Measurements from ENCODE around the gene SRSF5.
A peak's percentile ranks its signal among the peaks of the same experiment; 100 is the strongest.
"Not testable (repeated sequence)": the region's sequence is repeated elsewhere in the genome, so short reads cannot be mapped to it uniquely, and the experiment has no call there.

Gene SRSF5

DNA sequence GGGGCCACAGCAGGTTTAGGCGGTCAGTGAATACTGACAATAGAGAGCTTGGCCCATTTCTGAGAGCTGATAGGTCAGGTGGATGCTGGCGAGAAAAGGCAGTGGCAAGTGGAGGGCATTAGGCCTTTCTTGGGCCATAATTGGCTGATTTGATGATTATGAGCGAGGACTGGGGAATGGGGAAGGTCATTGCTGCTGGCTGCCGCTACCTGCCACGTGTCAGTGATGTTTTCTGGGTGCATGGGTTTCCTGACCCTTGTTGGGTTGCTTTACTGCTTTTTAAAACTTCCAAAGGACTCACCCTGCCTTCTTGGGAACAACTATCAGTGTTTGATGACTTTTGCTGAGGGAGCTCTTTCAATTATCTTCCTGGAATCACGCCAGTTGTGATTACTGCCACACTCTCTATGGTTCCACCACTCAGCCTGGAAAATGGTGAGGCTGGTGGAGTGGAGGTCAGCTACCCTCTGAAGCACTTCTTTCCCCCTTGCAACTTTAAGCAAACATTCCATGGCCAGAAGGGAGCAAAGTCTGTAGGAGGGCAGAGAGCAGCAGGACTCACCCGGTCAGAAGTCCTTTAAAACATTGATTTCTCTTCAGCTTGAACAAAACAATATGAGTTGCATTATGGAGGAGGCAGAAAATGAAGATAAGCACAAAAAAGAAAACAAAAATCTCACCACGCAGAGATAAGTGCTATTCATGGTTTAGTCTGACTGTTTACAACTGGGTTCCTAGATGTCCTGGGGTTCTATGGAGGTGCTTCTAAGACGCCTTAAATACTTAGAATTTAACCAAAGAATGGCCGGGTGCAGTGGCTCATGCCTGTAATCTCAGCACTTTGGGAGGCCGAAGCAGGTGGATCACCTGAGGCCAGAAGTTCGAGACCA lies 42.2 kb downstream of the SRSF5 start:
- DNase-seq, result no peak

DNA sequence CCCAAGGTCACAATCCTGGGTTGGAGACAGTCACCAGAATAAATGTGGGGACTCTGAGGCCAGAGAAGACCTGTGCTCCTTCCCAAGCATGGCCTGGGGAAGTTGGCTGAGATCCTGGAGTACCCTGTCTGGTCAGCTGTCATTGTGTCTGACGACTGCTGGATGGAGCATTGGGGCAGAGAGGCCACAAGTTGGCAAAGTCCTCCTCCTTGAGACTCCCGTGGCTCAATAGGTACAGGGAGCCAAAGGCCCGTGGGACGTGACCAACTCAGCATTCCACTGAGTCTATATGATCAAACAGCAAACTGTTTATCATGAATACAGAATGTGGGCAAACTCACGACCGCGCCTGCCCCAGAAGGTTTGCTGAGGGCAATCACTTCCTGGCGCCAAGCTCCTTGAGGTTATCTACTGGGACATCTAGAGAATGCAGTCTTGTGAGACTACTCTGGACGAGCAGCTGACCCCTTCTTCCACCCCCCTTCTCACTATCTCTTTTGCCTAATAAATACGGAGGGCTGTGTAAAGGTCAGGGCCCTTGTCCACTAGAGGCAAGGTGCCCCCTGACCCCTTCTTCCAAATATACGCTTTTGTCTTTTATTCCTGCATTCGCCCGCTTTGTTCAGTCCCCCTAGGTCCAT lies 44.4 kb downstream of the SRSF5 start:
- DNase-seq, result no peak

DNA sequence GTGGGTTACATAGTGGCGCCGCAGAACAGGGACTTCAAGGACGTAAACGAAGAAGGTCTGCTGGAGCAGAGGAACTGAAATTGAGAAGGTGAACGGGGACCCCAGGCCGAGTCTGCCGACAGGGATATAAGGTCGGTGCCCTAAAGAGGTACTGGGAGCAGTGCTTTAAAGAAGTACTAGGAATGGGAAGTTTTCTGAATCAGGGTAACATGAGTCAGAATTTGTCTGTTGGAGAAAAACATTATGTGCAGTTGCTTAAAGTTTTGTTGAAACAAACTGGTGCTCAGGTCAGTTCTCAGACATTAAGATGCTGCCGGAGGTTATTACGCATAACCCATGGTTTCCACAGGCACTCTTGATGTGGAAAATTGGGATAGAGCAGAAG lies 44.9 kb downstream of the SRSF5 start:
- DNase-seq, result no peak

DNA sequence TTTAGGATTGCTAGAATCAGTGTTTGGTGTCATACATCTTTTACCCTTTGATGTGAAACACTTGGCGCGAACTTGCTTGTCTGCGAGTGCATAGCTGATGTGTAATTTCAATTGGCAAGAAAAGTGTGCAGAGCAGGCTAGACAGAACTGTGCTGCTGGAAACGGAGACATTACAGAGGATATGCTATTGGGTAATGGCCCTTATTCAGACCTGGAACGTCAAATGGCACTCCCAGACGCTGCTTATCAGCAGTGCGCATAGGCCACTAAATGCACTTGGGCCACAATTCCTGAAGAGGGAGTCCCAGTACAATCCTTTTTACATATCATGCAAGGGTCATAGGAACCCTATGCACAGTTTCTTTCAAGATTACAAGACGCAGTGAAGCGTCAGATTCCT lies 45.8 kb downstream of the SRSF5 start:
- DNase-seq, result no peak

DNA sequence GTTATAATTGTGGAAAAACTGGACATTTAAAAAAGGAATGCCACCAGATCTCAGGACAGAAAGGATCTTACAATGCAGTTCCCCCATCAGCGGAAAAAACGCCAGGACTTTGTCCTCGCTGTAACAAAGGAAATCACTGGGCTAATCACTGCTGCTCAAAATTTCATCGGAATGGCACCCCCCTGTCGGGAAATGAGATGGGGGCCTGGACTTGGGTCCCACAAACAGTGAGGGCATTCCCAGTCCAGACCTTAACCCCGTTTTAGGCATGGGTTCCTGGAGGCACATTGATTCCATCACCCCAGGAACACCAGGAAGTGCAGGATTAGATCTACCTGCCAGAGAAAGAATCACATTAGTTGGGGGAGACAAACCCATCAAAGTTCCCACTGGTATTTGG lies 46.4 kb downstream of the SRSF5 start:
- DNase-seq, result not testable (repeated sequence)

DNA sequence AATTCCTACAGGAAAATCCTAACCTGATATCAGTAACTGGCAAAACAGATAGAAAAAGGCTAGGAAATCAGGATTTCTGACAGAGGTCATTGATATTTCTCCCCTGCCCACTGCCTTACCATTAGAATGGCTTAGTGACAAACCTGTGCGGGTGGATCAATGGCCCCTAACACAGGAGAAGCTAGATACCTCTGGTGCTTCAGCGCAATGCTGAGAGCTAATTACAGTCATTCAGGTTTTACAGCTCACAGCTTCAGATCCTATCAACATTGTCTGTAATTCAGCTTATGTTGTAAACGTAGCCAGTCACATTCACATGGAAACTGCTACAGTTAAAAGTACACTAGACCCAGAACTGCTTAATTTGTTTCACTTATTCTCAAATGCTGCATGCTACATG lies 47.5 kb downstream of the SRSF5 start:
- no peak for DNase-seq

DNA sequence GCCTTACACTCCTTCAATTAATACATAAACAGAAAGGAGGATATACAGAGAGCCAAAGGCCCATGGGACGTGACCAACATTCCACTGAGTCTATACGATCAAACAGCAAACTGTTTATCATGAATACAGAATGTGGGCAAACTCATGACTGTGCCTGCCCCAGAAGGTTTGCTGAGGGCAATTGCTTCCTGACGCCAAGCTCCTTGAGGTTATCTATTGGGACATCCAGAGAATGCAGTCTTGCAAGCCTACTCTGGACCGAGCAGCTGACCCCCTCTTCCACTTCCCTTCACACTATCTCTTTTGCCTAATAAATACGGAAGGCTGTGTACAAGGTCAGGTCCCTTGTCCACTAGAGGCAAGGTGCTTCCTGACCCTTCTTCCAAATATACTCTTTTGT lies 48.6 kb downstream of the SRSF5 start:
- no peak for DNase-seq

DNA sequence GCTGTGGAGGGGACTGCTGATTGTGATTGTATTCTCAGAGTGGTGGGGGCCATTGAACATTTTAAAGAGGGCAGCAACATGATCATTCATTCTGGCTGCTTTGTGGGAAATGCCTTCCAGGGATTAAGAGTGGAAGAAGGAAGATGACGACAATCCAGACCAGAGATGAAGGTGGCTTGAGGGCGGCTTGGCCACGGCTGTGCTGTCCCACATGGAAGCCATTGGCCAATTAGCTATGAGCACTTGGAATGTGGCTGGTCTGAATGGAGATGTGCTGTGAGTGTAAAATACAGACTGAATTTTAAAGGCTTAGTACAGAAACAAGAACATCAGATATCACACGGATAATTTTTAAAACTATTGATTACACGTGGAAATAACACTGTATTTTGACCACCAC lies 49.3 kb downstream of the SRSF5 start:
- DNase-seq, result no peak

DNA sequence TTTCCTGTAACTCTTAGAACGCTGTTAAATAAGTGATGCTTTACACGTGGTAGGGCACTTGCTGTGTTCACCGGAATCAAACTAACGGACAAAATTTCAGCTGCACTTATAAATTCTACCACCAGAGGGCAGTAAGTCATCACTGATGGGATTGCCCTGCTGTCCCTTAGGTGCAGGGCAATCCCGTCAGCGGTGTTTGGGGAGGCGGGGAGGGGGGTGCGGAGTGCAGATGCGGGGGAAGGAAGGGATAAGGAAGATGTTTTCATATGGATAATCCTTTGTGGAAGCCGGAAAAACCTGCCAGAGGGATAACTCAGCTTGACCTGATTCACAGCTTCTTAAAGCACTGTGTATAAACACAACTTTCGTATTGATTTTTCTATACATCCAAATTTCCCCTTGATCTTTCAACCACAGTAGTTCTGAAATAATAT lies 51.8 kb downstream of the SRSF5 start:
- peak; percentile 44 for DNase-seq

DNA sequence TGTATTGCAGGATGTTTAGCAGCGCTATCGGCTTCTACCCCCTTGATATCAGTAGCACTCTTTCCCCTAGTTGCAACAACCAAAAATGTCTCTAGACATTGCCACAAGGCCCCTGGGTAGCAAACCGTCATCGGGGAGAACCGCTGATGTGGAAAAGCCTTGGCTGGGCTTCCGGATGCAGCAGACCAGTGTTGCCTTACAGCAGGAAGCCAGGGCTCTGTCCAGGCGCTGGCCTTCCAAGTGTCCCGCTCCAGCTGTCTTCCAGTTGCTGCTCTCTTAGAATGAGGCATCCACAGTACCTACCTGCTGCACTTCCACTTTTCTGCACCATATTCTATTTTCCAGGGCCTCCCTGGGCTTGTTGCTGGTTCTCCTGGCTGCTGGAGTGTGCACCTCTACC lies 52.7 kb downstream of the SRSF5 start:
- DNase-seq, result no peak

DNA sequence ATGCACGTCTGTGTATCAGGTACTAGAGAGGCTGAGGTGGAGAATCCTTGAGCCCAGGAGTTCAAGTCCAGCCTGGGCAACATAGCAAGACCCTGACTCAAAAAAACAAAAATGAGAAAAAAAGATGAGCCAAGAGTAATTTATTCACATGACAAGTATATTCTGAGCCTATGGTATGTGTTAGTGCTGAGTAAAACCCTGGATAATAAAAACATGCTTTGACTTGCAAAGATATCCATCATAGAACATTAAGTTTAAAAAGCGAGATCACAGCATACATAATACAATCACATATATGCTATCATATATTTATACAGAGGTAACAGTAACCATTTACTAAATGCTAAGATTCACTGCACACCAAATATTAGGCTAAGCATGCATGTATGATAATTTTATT lies 54.0 kb downstream of the SRSF5 start:
- DNase-seq, result no peak
